Neural cell (in vitro differentiated cells): ENCODE results near the gene LMOD2. TPM values are rescaled to one million over a fixed set of nuclear protein-coding genes. Genes with fewer than 3 reads are reported as not detected.

Source experiments
- H2AFZ ChIP-seq: fragments of 200-600, 300-800 bp; sonication (generic), shearing (Covaris generic); 2 replicates; pipeline ENCODE4 v1.6.0; 2014; ENCODE audit warnings: low read depth, mild to moderate bottlenecking, antibody characterized with exemption, low read length, moderate library complexity
- H3F3A ChIP-seq: fragments of 200-600 bp; shearing (Covaris generic); 2 replicates; pipeline ENCODE4 v1.6.1; 2016; ENCODE audit warnings: mild to moderate bottlenecking, moderate library complexity, mixed read lengths, antibody characterized with exemption, low read length; ENCODE audit not compliant: insufficient read depth, poor library complexity, severe bottlenecking
- H3K27ac ChIP-seq: fragments of 200-600, 300-800 bp; sonication (generic), shearing (Covaris generic); 2 replicates; pipeline ENCODE4 v1.5.1; 2014; ENCODE audit warnings: mild to moderate bottlenecking, low read length, moderate library complexity
- H3K27me3 ChIP-seq: fragments of 300-800, 200-600 bp; sonication (generic), shearing (Covaris generic); 2 replicates; pipeline ENCODE4 v1.6.0; 2014; ENCODE audit warnings: mild to moderate bottlenecking, low read depth, low read length, moderate library complexity; ENCODE audit not compliant: insufficient read depth
- H3K36me3 ChIP-seq: fragments of 300-800, 200-600 bp; sonication (generic), shearing (Covaris generic); 2 replicates; pipeline ENCODE4 v1.5.1; 2014; ENCODE audit warnings: mild to moderate bottlenecking, antibody characterized with exemption, low read length, moderate library complexity; ENCODE audit not compliant: insufficient read depth
- H3K4me2 ChIP-seq: fragments of 300-800, 200-600 bp; sonication (generic), shearing (Covaris generic); 2 replicates; pipeline ENCODE4 v1.6.0; 2014; ENCODE audit warnings: mild to moderate bottlenecking, low read length
- H3K4me3 ChIP-seq: fragments of 300-800, 200-600 bp; sonication (generic), shearing (Covaris generic); 2 replicates; pipeline ENCODE4 v1.5.1; 2014; ENCODE audit warnings: mild to moderate bottlenecking, low read length, moderate library complexity
- H3K79me2 ChIP-seq: fragments of 200-600 bp; shearing (Covaris generic); replicated peaks from 2 replicates; pipeline ENCODE4 v1.6.0; 2014; ENCODE audit warnings: mild to moderate bottlenecking, low read length, moderate library complexity; ENCODE audit not compliant: insufficient read depth
- H3K9ac ChIP-seq: fragments of 300-800, 200-600 bp; sonication (generic), shearing (Covaris generic); 2 replicates; pipeline ENCODE4 v1.6.1; 2016; ENCODE audit warnings: mild to moderate bottlenecking, low read length, mixed read lengths
- H3K9me2 ChIP-seq: fragments of 200-600 bp; shearing (Covaris generic); 2 replicates; pipeline ENCODE4 v1.6.1; 2016; ENCODE audit warnings: mild to moderate bottlenecking, low read length, mixed read lengths; ENCODE audit not compliant: insufficient read depth
- H3K9me3 ChIP-seq: fragments of 200-600, 300-800 bp; sonication (generic), shearing (Covaris generic); 2 replicates; pipeline ENCODE4 v1.6.1; 2016; ENCODE audit warnings: mild to moderate bottlenecking, mixed run types, low read length, moderate library complexity, mixed read lengths
- H4K20me1 ChIP-seq: fragments of 200-600 bp; shearing (Covaris generic); 2 replicates; pipeline ENCODE4 v1.6.1; 2016; ENCODE audit warnings: mild to moderate bottlenecking, mixed run types; ENCODE audit not compliant: insufficient read depth
- CTCF ChIP-seq: fragments of 450-650 bp; IDR thresholded peaks from 2 replicates; pipeline ENCODE4 v1.5.1; 2014; ENCODE audit warnings: antibody characterized with exemption, mild to moderate bottlenecking, moderate library complexity; ENCODE audit not compliant: poor library complexity, severe bottlenecking
- EP300 ChIP-seq: fragments of 450-650 bp; conservative IDR thresholded peaks from 2 replicates; pipeline ENCODE4 v1.6.1; 2014; ENCODE audit warnings: antibody characterized with exemption, mild to moderate bottlenecking, moderate library complexity; ENCODE audit not compliant: poor library complexity, severe bottlenecking
- EZH2 ChIP-seq: fragments of 200-600, 300-800 bp; shearing (Covaris generic), sonication (generic); IDR thresholded peaks from 2 replicates; pipeline ENCODE4 v1.6.1; 2014; ENCODE audit warnings: antibody characterized with exemption, low read length, borderline replicate concordance, mild to moderate bottlenecking; ENCODE audit not compliant: insufficient read depth, poor library complexity, severe bottlenecking
- MXI1 ChIP-seq: fragments of 450-650 bp; conservative IDR thresholded peaks from 2 replicates; pipeline ENCODE4 v1.6.1; 2014; ENCODE audit warnings: antibody characterized with exemption, mild to moderate bottlenecking; ENCODE audit not compliant: poor library complexity, severe bottlenecking
- POLR2AphosphoS5 ChIP-seq: IDR thresholded peaks from 2 replicates; pipeline ENCODE4 v1.6.1; 2012
- RAD21 ChIP-seq: fragments of 450-650 bp; conservative IDR thresholded peaks from 2 replicates; pipeline ENCODE4 v1.6.1; 2014; ENCODE audit warnings: antibody characterized with exemption, mild to moderate bottlenecking, moderate library complexity
- REST ChIP-seq: IDR thresholded peaks from 2 replicates; pipeline ENCODE4 v1.6.1; 2012; ENCODE audit warnings: borderline replicate concordance
- SMC3 ChIP-seq: fragments of 450-650 bp; conservative IDR thresholded peaks from 2 replicates; pipeline ENCODE4 v1.6.1; 2014; ENCODE audit warnings: antibody characterized with exemption, mild to moderate bottlenecking, moderate library complexity; ENCODE audit not compliant: poor library complexity
- TAF1 ChIP-seq: IDR thresholded peaks from 2 replicates; pipeline ENCODE4 v1.6.1; 2012; ENCODE audit warnings: low read depth
- polyA plus RNA-seq: library from polyadenylated mRNA; depleted of rRNA; stranded (reverse); fragments of >200 nt; gene quantifications from 2 replicates; pipeline ENCODE4 v1.2.3, GENCODE V29; 2014

The LMOD2 gene
- polyA plus RNA-seq, 1 donor from 2014 or later = not detected

GRCh38 chr7:123674399-123675180 is 18.9 kb downstream of the LMOD2 start:
- Histone ChIP-seq H3K9me3 (no peaks in the 10 kb centered on the region), H3K4me2 (no peak overlapping the region), H3K4me3 (no peak overlapping the region), H3K9me2 (no peaks in the 10 kb centered on the region), H3K27me3 (no peaks in the 10 kb centered on the region), H3K9ac (no peak overlapping the region), H2AFZ (no peak overlapping the region), H4K20me1 (no peaks in the 10 kb centered on the region), H3K79me2 (no peaks in the 10 kb centered on the region), H3K27ac (no peak overlapping the region), H3K36me3 (no peaks in the 10 kb centered on the region), H3F3A (no peaks in the 10 kb centered on the region)
- TF ChIP-seq EP300 (no peak), CTCF (no peak)

GRCh38 chr7:123675181-123675473 is 19.5 kb downstream of the LMOD2 start:
- no peak overlapping the region for H2AFZ ChIP-seq
- no peak overlapping the region for H3K4me3 ChIP-seq
- TF ChIP-seq POLR2AphosphoS5 = no peak
- TF ChIP-seq RAD21 = no peak
- TF ChIP-seq EP300 = no peak
- no peak for TF ChIP-seq SMC3
- no peak for TF ChIP-seq TAF1
- no peak for TF ChIP-seq CTCF
- TF ChIP-seq REST = no peak
- no peak for TF ChIP-seq MXI1
- TF ChIP-seq EZH2 = no peak
- no peaks in the 10 kb centered on the region for H3K27me3 ChIP-seq
- H3K4me2 ChIP-seq = no peak overlapping the region
- H4K20me1 ChIP-seq = no peaks in the 10 kb centered on the region
- no peaks in the 10 kb centered on the region for H3K9me2 ChIP-seq
- H3K9ac ChIP-seq = no peak overlapping the region
- no peaks in the 10 kb centered on the region for H3K9me3 ChIP-seq
- H3K36me3 ChIP-seq = no peaks in the 10 kb centered on the region
- H3K79me2 ChIP-seq = no peaks in the 10 kb centered on the region
- no peaks in the 10 kb centered on the region for H3F3A ChIP-seq
- H3K27ac ChIP-seq = no peak overlapping the region
